ENCODE results near the gene TSPAN9. TPM values are rescaled to one million over a fixed set of nuclear protein-coding genes. Genes with fewer than 3 reads are reported as not detected.

TSPAN9 gene
- total RNA-seq, 1 donor from 2014 or later = 193 TPM

DNA sequence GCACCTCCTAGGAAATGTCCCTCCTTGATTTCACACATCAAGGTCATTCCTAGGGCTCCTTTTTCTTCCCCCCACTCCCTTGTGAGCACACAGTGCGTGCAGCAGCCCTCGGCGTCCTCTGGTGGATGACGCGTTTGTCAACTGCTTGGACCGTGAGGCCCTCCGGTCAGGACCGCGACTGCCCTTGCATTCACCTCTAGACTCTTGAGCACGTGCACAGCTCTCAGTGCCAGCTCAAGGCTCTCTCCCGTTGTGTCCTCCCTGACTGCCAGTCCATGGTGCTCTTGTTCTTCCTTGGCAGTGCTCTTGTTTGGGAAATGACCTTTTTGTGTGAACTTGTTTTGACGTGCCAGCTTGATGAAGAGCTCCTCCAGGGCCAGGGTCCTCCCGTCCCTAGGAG lies 67.9 kb downstream of the TSPAN9 start:
- ATAC-seq (peak; percentile 81), DNase-seq (ENCODE audit: missing footprints) (no peak)
- intact Hi-C loops (cut with DNase I) = no loop called here

DNA sequence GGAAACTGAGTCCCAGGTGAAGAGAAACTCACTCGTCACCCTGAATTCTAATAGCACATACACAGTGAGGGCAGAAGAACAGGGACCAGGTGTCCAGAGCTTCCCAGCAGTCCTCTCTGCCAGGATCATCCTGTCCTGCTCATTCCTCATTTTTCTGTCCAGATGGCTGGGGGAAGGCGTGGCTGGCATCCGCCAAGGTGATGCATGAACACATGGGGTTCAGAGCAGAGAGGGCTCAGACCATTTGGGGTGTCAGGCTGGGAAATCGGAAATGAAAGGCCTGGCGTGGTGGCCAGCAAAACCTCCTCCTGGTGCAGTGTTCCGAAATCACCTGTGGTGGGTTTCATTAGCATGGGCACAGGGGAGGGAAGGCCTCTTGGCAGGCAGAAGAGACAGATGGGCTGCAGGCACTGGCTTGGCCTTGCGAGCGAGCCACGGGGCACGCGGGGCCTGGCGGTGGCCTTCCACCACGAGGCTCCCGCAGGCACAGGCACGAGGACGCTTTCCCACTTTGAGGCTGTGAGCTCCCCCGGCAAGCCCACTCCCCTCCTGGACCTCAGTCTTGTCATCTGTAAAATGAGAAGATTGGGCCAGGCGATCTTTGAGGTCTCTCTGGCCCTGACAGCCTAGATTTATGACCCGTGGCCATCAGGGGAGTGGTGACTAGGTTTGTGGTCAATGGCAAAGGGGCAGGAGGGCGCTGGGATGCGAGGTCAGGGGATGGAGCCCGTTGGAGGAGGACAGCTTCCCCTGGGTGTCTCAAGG lies 68.5 kb downstream of the TSPAN9 start:
- intact Hi-C loops (cut with DNase I) = no loop called here
- ATAC-seq (no peak), DNase-seq (ENCODE audit: missing footprints) (no peak)

DNA sequence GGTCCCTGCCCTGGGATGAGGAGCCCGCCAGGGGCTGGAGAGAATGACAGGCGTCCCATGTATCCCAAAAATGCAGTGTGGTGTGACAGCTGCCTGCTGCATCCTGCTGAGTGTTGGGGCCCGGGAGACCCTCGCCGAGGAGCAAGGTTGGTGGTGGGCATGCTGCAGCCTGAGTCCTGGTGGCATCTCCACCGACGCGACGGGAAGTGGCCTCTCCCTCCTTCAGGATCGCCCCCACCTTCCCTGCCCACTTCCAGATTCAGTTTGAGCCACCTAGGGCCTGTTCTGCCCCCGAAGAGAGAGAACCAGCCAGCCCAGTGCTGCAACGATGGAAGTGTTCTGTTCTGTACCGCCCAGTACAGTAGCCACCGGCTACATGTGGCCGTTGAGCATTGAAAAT lies 70.1 kb downstream of the TSPAN9 start:
- ATAC-seq = no peak
- intact Hi-C loops (cut with DNase I) = no loop called here

DNA sequence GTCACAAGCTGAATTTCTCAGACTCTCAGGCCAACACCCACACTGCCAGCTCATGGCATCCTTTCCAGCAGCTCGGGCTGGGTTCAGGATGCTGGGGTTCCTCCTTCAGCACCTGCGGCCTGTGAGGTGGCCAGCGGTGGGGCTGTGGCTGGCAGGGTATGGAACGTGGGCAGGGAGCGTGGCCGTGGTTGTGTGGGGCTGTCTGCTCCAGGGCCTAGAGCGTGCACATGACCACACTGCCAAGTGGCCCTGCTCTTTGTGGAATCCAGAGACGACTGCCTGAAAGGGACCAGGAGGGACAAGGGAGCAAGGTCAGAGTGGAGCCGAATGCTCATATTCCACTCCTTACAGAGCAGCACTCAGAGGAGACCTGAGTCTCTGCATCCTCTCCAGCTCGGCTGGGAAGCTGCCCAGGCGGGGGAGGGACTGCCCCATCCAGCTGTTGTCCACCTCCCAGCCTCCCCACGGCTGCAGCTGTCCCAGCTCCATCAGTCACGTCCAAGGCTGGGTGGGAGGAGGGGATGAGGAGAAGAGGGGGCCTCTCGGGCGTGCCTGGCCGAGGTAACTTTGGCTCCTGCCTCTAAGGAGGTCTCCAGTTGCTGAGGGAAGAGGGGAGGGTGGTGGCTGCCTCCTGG lies 71.3 kb downstream of the TSPAN9 start:
- DNase-seq (ENCODE audit: missing footprints) = no peak
- intact Hi-C loops (cut with DNase I) = no loop called here
- ATAC-seq = peak; percentile 44

More for the DNA sequence above, 70.1 kb downstream of the TSPAN9 start:
- no peak for DNase-seq (ENCODE audit: missing footprints)

DNA sequence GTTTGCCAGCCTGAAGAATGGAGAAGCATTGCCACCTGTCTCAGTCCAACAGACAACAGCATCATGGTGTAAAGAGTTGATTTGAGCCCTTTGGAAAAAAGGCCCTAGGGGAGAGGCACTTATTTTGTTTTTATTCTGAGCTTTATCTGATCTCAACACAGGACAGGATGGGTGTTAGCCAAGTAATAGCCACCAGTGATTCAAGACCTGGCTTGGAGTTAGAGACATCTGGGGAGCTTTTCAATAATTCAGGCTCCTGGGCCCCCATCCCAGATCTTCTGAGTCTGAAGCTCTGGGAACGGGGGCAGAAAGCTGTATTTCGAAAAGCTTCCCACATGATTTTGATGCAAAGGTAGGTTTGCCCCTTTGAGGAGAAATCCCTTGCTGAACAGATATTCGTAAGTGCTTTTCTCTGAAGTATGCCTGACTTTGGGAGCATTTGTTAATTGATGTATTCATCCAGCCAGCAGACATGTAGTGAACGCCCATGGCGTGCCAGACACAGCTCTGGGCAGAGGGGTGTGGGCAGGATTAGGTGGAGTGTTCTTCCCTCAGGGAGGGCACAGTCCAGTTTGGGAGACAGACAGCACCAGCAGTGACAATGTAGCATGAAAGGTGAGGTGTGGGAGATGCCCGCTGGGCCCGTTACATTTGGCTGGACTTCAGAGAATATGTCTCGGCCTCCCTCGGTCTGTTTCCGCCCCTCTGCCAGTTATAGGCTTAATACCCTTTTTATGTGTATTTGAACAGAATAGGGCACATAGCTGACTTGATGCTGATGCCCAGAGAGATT lies 72.5 kb downstream of the TSPAN9 start:
- no peak for ATAC-seq
- no peak for DNase-seq (ENCODE audit: missing footprints)
- intact Hi-C loops (cut with DNase I) = no loop called here

DNA sequence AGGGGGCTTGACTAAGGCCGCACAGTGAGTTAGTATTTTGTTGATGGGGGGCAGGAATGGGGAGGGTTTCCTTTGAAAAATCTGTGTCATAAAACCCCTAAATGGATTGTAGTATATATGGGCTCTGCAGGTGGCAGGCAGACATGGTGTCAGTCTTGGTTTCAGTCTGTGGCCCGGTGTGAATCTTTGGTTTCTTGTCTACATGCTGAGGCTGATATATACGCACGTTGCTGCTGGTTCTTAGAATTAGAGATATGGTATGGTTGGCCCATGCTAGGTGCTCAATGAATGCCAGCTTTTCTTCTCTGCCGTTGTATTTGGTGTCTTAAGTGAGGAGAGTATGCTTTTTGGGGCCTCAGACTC lies 73.1 kb downstream of the TSPAN9 start:
- DNase-seq (ENCODE audit: missing footprints) (no peak), ATAC-seq (no peak)
- intact Hi-C loops (cut with DNase I) = no loop called here

DNA sequence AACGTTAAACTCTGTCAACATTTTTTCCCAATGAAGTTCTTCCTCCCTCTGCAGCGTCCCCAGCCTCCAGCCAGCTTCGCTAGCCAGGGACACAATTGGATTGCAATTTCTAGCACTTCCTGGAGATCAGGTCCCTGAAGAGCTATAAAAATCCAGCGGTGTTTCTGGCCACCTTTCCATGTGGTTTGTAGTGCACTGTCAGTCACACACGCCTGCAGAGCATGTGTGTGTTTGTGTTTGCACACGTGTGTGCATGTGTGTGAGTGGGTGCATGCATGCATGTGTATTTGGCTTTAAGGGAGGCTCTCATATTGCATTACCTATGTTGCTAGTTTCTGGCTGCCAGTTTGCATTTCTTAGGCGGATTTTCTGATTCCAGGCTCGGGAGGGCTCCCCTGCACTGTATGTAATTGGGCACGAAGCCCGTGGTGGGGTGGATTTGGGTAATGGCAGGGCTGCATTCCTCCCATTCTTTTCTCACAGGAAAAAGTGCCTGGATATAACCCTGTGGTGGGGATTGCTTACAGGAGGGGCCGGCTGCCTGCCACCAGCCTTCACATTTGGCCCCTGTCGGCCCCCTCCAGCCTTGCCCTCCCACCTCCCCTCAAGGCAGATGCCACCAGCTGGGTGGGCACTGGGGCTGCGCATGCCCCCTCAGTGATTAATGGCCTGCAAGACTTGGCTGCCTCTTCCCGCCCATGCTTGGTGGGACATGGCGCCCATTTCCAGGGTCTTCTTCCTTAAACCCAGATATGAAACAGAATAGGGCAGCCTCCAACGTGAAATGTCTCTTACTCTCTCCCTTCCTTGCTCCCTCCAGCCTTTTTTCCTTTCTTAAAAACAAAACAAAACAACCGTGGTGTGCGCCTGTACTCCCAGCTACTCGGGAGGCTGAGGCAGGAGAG lies 74.0 kb downstream of the TSPAN9 start:
- intact Hi-C loops (cut with DNase I) = no loop called here
- DNase-seq (ENCODE audit: missing footprints) = no peak
- peak; percentile 23 for ATAC-seq

DNA sequence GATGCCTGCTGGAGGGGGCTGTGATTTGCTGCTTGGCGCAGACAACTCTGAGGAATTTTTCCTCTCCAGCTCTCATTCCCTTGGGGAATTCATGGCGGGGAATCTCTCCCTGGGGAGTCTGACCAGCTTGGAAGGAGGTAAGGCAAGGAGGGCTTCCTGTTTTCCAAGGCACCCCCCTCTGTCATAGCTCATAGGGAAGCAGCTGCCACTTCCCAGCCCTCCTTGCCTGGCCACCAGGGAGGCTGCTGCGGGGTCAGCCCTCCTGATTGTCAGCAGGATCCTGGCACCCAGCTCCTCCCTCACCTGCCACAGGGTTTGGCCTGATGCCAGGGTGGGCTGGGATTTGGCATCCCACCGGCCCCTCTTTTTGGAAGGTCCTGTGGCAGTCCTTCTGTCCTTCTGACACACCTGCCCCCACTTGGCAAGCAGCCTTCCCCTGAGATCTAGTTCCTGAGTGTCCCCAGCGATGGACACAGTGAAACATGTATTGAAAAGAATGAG lies 74.9 kb downstream of the TSPAN9 start:
- DNase-seq (ENCODE audit: missing footprints) (no peak), ATAC-seq (no peak)
- intact Hi-C loops (cut with DNase I) = no loop called here

DNA sequence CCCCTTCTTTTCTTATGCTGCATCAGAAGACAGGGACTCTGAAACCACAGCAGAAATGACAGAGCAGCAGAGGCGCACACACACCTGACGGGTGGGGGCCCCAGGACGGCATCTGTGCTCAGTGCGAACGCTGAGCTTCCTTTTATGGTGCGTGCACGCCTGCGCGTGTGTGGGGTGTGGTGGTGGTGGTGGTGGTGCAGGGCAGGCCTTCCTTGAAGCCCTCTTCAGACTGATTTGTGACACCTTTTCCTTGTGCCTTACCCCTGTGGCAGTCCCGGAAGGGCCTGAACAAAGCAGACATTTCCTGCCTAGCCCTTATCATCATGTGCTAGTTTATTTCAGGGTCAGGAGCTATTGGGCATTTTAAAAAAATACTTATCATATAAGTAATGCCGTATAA lies 75.7 kb downstream of the TSPAN9 start:
- no peak for DNase-seq (ENCODE audit: missing footprints)
- intact Hi-C loops (cut with DNase I) = no loop called here
- no peak for ATAC-seq

DNA sequence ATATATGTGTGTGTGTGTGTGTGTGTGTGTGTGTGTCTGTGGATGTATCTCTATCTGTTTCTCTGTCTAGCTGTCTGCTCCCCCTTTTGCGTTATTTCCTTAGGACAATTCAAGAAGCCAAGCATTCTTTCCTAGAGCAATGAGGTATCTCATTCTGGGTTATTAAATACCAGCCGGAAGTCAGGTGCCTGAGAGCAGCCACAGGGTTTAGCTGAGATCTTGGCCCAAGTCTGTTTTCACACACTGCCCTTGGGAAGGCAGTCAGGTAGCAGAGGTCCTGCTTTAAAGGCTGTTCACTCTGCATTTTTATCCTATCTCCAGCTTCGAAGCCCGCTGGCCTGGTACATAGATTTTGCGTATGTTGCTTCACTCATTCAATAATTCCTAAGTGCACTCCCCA lies 76.8 kb downstream of the TSPAN9 start:
- ATAC-seq (no peak), DNase-seq (ENCODE audit: missing footprints) (no peak)
- intact Hi-C loops (cut with DNase I) = no loop called here

DNA sequence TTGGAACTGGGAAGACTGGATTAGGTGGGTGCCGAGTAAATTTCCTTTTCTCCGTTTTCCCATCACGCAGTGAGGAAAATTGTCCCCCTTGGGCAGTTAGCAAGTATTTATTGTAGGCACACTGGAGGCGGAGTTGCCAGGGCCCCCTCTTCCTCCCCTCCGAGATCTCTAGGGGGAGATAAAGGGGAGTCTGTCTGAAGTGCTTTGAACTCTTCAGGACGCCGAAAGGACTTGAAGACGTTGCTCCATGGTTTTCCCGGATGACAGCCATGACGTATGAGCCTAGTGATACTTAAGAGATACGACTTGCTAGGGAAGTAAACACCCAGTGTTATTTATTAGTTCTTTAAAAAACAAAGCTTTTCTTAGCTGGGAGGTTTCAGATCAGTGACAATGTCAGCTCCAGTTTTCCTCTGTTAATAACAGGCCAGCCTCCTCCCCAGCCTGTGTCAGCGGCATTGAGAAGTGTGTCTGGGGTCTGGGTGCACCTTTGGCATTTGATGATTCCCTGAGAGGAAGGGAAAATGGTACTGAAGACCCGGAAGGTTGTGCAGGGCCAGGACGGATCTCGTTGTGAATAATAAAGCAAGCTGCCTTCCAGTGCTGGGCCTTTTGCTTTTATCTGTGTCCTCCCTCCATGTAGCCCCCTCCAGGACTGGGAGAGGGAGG lies 78.7 kb downstream of the TSPAN9 start:
- no peak for DNase-seq (ENCODE audit: missing footprints)
- no peak for ATAC-seq
- intact Hi-C loops (cut with DNase I) = no loop called here

DNA sequence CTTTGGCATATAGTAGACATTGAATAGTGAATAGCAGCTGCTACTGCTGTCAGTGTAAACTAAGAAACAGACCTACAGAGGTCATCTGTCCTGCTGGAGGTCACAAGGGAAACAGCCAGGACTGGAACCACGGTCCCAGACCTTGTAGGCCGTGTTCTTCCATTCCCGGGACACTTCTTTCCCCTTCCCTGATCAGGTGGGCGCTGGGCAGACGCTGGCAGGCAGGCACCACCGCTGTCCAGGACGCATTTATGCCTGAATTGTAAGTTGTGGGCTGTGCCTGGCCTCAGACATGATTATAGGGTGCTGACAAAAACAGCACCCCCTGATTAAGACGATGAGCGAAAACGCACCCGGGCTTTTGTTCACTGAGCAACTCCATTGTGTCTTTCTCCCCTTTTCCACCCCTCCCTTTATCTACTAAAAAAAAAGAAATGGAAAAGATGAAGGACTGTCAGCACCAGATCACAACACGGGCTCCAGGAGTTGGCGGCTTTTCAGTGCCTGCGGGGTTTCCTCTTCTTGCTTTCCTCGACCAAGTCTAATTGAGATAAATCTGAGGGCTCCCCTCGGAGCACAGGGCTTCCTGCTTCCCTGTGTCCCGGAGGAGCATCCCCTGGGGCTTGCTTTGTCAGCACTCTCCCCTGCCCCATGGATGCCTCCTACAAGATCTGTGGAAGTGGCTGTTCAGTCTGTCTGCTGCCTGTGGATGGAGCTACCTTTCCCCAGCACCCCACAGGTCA lies 80.6 kb downstream of the TSPAN9 start:
- intact Hi-C loops (cut with DNase I) = no loop called here
- ATAC-seq (no peak), DNase-seq (ENCODE audit: missing footprints) (no peak)

DNA sequence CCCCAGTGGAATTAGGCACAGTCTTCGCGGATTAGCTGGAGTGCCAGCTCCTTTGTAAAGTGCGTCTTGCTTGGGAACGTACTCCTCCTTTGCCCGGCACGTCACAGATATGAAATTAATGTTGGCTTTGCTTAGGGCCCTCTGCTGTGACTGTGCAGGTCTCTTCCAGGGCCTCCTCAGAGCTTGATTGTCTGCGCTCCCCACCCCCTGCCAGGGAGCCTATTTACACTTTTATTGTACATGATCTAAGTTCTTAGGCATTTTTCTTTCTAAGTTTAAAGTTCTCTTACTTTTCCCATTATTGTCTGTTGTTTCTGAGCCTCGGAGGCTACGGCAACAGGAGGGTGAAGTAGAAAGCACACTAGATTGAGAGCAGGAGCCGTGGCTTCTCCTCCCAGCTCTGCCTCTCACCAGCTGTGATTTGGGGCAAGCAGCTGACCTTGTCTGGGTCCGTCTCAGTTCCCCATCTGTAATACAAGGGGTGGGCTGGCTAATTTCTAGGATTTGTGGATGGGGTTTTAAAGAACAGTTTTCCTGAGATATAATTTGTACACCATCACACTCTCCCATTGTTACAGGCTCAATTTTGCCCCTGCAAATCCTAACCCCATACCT lies 81.8 kb downstream of the TSPAN9 start:
- intact Hi-C loops (cut with DNase I) = no loop called here
- no peak for ATAC-seq

DNA sequence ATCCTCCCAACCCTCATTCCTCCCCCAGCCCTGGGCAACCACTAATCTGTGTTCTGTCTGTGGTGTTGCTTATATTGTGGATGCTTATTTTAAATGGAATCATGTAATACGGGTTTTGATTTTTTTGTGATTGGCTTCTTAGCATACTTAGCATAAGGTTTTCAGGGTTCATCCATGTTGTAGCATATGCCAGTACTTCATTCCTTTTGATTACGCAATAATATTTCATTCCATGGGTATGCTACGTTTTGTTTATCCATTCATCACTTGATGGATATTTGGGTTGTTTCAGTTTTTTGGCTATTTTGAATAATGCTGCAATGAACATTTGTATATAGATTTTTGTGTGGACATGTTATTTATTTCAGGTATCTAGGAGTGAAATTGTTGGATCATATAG lies 82.9 kb downstream of the TSPAN9 start:
- intact Hi-C loops (cut with DNase I) = no loop called here
- no peak for ATAC-seq

More for the DNA sequence above, 81.8 kb downstream of the TSPAN9 start:
- no peak for DNase-seq (ENCODE audit: missing footprints)

DNA sequence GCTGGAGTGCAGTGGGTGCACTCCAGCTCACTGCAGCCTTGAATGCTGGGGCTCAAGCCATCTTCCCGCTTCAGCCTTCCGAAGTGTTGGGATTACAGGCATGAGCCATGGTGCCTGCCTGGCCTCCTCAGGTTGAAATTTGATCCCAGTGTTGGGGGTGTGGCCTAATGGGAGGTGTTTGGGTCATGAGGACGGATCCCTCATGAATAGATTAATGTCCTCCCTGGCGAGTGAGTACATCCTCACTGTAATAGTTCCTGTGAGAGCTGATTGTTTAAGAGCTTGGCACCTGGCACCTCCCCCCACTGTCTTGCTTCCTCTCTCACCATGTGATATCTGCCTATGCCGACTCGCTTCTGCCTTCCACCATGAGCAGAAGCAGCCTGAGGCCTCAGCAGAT lies 84.7 kb downstream of the TSPAN9 start:
- no peak for ATAC-seq
- no peak for DNase-seq (ENCODE audit: missing footprints)
- intact Hi-C loops (cut with DNase I) = no loop called here

More for the DNA sequence above, 82.9 kb downstream of the TSPAN9 start:
- no peak for DNase-seq (ENCODE audit: missing footprints)

DNA sequence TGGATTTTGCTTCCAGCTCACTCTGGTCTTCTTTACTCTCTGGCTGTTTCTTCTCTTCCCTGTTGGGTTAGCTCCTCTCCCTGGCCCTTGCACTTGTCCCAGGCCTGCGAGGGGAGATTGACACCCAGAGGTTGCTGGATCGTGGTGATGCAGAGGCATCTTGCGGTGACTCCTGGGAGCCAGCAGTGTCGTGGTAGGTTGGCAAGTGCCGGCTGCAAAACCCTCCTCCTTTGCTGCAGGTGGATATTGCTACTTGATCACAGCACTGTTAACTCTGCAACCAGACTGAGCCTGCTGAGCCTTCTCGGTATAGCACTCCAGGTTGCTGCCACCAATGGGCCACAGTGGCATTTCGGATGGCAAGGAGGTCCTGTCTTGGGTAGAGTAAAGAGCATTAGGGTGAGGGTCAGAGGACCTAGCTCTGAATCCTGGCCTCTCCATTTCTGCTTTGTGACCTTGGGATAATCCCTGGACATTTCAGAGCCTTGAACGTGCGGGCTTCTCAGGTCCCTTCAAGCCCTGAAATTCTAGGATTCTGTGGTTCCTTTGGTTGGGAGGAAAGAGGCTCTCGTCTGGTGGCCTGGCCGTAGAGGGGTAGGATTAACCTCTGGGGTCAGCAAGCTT lies 87.4 kb downstream of the TSPAN9 start:
- intact Hi-C loops (cut with DNase I) = no loop called here

More for the DNA sequence above, 87.4 kb downstream of the TSPAN9 start:
- no peak for ATAC-seq
- DNase-seq (ENCODE audit: missing footprints) = no peak

Measured in Right ventricle myocardium inferior (tissue), 1 donor.